ENCODE results near the gene ERBIN.

GRCh38 chr5:65876970-65877369, 49.4 kb upstream of the ERBIN start:
- TF ChIP-seq POLR2A (IDR thresholded peaks at IDR 0.05) (no peak), CTCF (IDR thresholded peaks at IDR 0.05) (no peak)
